ENCODE data around the gene MYLK.
A peak's percentile ranks its signal among the peaks of the same experiment; 100 is the strongest.

MYLK gene

GRCh38 chr3:123637131-123637530 is 247.0 kb downstream of the MYLK start:
- DNase-seq, result peak; percentile 19

GRCh38 chr3:123636431-123636841 is 247.7 kb downstream of the MYLK start:
- no peak for DNase-seq

DNA sequence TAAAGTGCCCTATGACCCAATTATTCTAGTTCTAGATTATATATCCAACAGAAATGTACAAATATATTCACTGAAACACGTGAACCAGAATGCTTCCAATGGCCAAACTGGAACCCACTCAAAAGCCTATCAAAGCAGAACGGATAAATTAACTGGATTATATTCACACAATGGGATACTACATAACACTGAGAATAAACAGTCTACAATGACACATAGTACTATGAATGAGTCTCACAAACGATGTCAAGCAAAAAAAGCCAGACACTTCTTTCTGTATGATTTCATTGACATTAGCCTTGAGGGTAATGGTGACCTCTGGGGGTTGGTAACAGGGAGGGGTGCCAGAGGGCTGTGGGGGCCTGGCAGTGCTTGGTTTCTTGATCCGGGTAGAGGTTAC is 248.4 kb downstream of the MYLK start:
- no peak for DNase-seq

GRCh38 chr3:123635217-123635616 is 248.9 kb downstream of the MYLK start:
- no peak for DNase-seq

DNA sequence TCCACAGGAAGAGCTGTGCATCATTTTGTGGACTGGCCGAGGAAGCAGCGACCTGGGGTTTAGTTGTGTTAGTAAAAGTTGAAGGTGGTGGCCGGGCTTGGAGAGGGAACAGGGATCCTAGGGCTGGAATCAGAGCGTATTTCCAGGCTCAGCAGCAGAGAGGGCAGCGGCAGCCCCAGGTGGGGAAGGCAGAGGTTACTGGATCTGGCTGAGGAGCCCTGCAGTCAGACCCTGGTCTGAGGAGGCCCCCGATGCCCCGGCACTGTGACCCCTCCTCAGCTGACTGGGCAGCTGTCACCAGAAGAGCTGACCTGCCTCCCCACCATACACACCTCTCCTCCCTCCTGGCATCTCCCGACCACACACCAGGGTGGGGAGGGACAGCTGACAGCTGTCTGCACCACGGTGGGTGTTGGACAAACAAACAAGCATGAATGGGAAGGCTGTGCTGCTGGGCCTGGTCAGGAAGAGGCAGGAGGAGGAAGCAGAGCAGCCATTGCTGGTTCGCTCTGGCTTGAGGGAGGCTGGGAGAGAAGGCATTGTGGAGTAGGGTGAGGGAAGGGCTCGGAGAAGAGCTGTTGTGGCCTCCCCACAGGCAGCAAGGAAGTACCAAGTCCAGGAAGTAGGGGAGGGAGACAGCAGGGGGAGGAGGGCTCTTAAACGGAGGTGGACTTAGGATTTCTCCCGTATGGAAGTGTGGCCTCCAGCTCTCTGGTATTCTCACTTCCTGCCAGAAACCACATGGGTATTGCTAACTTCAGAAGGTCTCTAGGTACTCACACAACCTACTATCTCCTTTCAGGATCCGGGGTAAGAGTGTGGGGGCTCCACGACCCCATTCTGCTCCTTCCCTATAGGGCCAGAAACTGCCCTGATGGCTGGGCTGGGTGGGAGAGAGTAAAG is 249.7 kb downstream of the MYLK start:
- DNase-seq, result no peak

DNA sequence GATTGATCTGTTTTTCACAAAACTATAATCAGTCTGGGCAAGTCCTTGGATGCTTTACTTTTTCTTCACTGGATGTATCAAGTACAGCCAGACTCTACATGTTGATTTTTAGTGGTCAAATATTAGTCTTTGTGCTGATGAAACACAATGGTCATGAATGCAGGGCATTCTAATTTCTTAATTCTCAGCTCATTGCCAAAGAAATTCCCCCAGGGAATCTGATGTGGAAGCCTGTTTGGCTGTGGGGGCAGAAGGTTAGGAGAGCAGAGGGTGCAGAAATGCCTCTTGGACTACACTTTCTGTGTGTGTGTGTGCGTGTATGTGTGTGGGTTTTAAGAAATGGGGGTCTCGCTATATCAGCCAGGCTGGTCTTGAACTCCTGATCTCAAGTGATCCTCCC is 250.6 kb downstream of the MYLK start:
- DNase-seq, result no peak

DNA sequence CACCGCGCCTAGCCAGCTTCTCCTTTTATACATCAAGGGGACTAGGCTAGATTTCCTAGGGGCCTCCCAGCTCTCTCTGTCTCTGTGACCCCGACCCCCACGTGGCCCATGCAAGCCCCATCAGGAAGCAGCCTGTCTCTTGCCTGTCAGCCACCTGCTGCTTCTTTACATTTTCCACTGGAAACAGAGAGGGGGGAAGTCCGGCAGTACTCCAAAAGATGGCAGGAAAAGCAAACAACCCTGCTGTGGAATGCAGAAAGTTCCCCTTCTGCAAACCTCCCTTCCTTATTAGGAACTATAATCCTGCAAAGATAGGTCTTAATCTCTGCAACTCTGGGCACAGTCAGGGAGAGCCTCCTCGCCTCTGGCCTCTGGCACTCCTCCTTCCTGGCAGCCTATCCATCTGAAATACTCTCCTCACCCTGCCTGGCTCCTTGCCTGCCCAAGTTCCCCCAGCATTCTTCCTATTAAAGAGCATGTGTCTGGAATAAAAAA is 251.9 kb downstream of the MYLK start:
- no peak for DNase-seq

GRCh38 chr3:123629747-123630047 is 254.4 kb downstream of the MYLK start:
- no peak for DNase-seq

- no peak for DNase-seq
Observed at GRCh38 chr3:123628996-123629746, 255.0 kb downstream of the MYLK start.

DNA sequence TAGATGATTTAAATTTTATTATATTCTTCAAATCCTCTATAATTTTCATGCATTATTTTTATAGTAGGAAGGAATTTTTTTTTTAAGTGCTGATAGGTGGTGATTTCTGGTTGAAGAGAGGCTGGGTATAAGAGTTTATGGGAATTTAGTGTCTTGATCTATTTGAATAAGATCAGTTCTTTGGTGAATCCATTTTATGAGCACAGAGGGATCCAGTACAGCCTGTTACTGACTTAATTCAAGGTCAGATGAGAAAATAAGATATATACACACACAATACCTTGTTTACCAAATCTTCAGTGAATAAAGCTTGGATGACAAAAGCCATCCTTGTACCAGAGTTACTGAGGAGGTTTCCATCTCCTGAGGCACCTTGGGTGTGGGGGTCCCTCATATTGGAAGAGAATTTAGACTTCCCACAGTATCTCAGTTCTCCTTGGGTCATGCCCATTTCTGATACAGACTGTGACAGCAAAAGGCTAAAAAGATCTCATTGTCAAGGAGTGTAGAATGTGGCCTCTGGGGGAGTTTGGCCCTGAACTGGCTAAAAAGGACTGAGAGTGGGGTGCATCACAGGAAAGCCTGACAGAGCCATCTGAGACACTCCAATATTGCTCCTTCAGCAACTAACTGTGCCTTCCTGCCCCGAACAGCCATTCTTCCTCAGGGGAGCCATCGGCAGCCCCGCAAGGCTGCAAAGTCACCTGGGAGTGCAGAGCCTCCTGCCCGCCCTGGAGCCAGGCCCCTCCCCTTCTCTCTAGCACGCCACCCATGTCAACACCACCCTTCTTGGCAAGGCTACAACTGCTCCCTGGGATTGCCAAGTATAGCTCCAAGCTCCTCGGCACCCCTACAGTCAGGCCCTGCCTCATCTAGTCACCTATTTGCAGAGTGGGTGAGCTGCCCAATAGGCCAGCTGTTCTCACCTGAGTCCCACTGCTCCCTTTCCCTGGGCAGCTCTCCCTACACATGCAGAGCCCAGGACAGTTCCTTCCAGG is 256.2 kb downstream of the MYLK start:
- DNase-seq, result no peak

- no peak for DNase-seq
Observed at GRCh38 chr3:123626881-123627280, 257.3 kb downstream of the MYLK start.

DNA sequence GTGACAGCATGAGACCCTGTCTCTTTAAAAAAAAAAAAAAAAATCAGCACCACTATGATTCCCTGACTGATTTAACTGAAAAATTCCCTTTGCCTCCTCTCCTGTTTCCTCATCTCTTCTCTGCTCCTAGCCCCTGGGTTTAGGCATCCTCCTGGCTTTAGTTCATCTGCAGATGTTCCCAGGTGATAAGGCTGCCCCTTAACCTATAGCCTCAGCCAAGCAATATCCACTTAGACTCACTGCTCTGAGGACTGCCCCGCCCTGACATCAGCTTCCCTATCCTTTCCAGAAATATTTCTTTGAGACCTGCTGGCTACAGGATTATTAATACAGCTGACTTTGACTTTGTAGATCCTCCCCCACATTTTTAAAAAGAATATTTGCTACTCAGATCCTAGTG is 259.8 kb downstream of the MYLK start:
- no peak for DNase-seq

GRCh38 chr3:123623346-123623880 is 260.7 kb downstream of the MYLK start:
- no peak for DNase-seq

DNA sequence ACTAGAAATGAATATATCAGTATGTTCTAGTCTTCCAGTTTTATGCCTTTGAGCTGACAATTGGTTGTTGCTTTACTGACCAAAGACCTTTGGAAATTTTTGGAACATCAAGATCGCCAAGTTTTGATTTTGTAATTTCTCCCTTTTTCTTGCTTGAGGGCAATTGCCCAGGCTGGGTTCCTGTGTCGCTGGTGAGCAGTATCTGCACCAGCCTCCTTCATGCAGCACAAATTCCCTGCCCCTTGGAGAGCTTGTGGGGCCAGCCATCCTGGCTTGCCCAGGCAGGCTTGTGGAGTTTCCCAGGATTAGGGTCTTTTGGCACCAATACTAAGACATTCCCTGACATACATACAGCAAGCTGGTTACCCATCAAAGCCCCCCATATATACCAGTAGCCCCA is 261.4 kb downstream of the MYLK start:
- DNase-seq, result no peak

DNA sequence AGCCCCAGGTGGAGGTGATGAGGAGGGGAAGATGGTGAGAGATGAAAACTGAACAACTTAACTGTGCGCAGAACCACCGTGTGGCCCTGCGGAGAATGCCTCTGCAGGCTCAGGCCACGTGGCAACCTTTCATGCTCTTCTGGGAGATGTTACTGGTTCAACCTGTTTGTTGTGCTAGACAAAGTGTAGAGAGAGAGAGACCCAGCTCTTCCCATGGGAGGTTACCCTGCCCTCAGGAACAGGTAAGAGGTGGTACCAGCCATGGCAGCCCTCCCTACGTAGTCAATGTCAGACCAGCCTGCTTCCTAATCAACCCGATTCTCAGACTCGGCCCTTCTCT is 262.3 kb downstream of the MYLK start:
- DNase-seq, result no peak

GRCh38 chr3:123621186-123621849 is 262.8 kb downstream of the MYLK start:
- DNase-seq, result no peak

DNA sequence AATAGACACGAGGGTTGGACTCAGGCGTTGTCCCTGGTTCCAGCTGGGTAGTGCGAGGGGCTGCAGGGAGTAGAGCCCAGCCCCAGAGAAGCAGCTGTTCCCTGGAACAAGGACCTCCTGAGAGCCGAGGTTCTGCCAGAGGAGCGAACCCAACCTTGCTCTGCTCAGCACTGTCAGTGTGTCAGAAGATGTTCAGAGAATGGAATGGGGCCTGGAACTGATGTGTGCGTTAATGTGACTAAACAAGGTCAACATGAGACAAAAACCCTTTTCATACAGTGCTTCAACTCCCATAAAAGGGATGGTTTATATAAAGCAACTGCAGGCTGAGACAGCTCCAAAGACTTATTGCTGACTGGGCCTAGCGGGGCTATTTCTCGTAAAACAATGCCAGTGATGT is 263.8 kb downstream of the MYLK start:
- DNase-seq, result no peak

- DNase-seq, result no peak
Observed at GRCh38 chr3:123618768-123619484, 265.2 kb downstream of the MYLK start.

GRCh38 chr3:123618076-123618708 is 265.9 kb downstream of the MYLK start:
- no peak for DNase-seq

DNA sequence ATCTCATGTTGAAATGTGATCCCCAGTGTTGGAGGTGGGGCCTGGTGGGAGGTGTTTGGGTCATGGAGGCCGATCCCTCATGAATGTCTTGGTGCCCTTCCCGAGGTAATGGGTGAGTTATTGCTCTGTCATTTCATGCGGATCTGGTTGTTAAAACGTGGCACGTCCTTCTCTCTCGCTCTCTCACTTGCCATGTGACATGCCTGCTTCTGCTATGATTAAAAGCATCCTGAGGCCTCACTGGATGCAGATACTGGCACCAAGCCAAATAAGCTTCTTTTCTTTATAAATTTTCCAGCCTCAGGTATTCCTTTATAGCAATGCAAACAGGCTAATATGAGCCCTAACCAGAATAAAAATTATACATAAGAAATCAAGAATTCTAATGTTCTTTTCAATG is 267.5 kb downstream of the MYLK start:
- DNase-seq, result no peak

DNA sequence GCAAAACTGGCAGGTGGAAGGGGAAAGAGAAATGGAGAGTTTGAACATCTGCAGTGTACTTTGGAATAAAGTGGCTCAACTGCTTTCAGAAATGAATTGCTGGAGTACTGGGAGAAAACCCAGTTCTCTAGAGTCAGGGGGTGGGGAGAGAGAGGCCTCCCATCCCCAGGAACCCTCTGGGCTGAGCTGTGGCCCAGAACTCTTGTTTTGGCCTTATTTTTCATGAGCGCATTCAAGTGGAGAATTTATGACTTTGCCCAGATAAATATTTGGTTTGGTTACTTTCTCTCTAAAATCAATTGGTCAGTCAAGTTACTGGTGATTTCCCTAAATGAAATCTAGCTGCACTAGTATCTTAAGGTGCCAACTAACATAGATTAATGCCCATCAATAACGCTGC is 270.6 kb downstream of the MYLK start:
- no peak for DNase-seq

Measured in kidney glomerular epithelial cell (primary cell).